GM12892 (cell line): Measurements from ENCODE around the gene RAB40B.

Experiments
- POLR2A ChIP-seq: IDR thresholded peaks from 2 replicates; pipeline ENCODE4 v1.6.1; 2011; ENCODE audit warnings: low read depth, low read length, control low read depth
- POLR2AphosphoS5 ChIP-seq: IDR thresholded peaks from 2 replicates; pipeline ENCODE4 v1.6.1; 2011; ENCODE audit warnings: low read depth, low read length, control low read depth
- TAF1 ChIP-seq: IDR thresholded peaks from 2 replicates; pipeline ENCODE4 v1.6.1; 2011; ENCODE audit warnings: low read depth, mild to moderate bottlenecking, control low read depth, low read length, borderline replicate concordance

- no peak for TF ChIP-seq POLR2AphosphoS5
- TF ChIP-seq POLR2A = no peak
- no peak for TF ChIP-seq TAF1
Observed at GRCh38 chr17:82608816-82609215, 89.7 kb downstream of the RAB40B start.
